Smooth muscle cell (in vitro differentiated cells): ENCODE data around the gene MUCL3. TPM values are rescaled to one million over a fixed set of nuclear protein-coding genes. Genes with fewer than 3 reads are reported as not detected.

ENCODE experiments used
- DNase-seq: peaks from one replicate; lab custom pipeline; 2025; ENCODE audit not compliant: unreplicated experiment; lab: John Stamatoyannopoulos, UW
- H2AFZ ChIP-seq: fragments of 200-600 bp; sonication (generic); 2 replicates; pipeline ENCODE4 v1.6.0; 2016; ENCODE audit warnings: antibody characterized with exemption, low read depth, mild to moderate bottlenecking
- H3F3A ChIP-seq: fragments of 200-600 bp; sonication (generic); 2 replicates; pipeline ENCODE4 v1.6.0; 2017; ENCODE audit warnings: antibody characterized with exemption, low read depth
- H3K27ac ChIP-seq: fragments of 200-600 bp; sonication (generic); 2 replicates; pipeline ENCODE4 v1.5.1; 2016; ENCODE audit warnings: low read depth, mild to moderate bottlenecking
- H3K27me3 ChIP-seq: fragments of 200-600 bp; sonication (generic); 2 replicates; pipeline ENCODE4 v1.6.1; 2016; ENCODE audit warnings: low read depth, mild to moderate bottlenecking
- H3K36me3 ChIP-seq: fragments of 200-600 bp; sonication (generic); 2 replicates; pipeline ENCODE4 v1.5.1; 2016; ENCODE audit warnings: low read depth
- H3K4me1 ChIP-seq: fragments of 200-600 bp; sonication (generic); 2 replicates; pipeline ENCODE4 v1.5.1; 2016; ENCODE audit warnings: low read depth
- H3K4me2 ChIP-seq: fragments of 200-600 bp; sonication (generic); 2 replicates; pipeline ENCODE4 v1.6.0; 2016; ENCODE audit warnings: mild to moderate bottlenecking
- H3K4me3 ChIP-seq: fragments of 200-600 bp; sonication (generic); 2 replicates; pipeline ENCODE4 v1.5.1; 2016; ENCODE audit warnings: mild to moderate bottlenecking
- H3K79me2 ChIP-seq: fragments of 200-600 bp; sonication (generic); 2 replicates; pipeline ENCODE4 v1.6.0; 2016; ENCODE audit warnings: low read depth, mild to moderate bottlenecking
- H3K9ac ChIP-seq: fragments of 200-600 bp; sonication (generic); 2 replicates; pipeline ENCODE4 v1.6.0; 2016; ENCODE audit warnings: low read depth
- H3K9me3 ChIP-seq: fragments of 200-600 bp; sonication (generic); replicated peaks from 2 replicates; pipeline ENCODE4 v1.5.1; 2016; ENCODE audit warnings: low read depth
- H4K20me1 ChIP-seq: fragments of 200-600 bp; sonication (generic); 2 replicates; pipeline ENCODE4 v1.6.0; 2016; ENCODE audit warnings: low read depth
- WGBS: methylation state at CpG from one replicate; pipeline ENCODE4 v1.1.7; 2016; ENCODE audit warnings: low lambda C conversion rate; 5-methylcytosine and 5-hydroxymethylcytosine counted together
- polyA plus RNA-seq: library from polyadenylated mRNA; unstranded; fragments of >200 nt; fragmentation: Nextera tagmentation; extraction: Ambion mirVana; gene quantifications from 2 replicates; pipeline ENCODE4 v1.2.1, GENCODE V29; 2016
- total RNA-seq: library from RNA; depleted of rRNA; stranded (reverse); fragments of >200 nt; gene quantifications from 2 replicates; pipeline ENCODE4 v1.2.3, GENCODE V29; 2014
- TF ChIP-seq, protein P1 (sequence below): fragments of 200-600 bp; sonication (generic); IDR thresholded peaks from 2 replicates; pipeline ENCODE4 v1.5.1; 2017; ENCODE audit warnings: borderline replicate concordance, mild to moderate bottlenecking, antibody characterized with exemption; ENCODE audit not compliant: insufficient read depth, poor library complexity, severe bottlenecking

MUCL3 gene
- total and polyA plus RNA-seq, 2 experiments from 2014 or later = 0.31 TPM; not detected in 1

DNA sequence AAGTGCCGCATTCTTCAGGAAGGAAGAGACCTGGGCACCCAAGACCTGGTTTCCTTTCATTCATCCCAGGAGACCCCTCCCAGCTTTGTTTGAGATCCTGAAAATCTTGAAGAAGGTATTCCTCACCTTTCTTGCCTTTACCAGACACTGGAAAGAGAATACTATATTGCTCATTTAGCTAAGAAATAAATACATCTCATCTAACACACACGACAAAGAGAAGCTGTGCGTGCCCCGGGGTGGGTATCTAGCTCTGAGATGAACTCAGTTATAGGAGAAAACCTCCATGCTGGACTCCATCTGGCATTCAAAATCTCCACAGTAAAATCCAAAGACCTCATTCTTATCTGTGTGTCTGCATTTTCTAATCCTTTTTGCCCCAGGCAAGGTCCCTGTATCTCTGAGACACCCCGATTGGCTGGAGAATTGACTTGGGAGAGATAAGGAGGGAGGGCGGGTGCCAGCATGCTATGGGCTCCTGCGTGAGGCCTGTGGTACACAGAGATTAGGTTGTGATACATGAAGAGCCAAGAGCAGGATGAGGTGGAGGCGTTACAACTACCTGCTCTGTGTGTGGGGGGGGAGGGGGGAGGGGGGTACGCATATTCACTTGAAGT lies 47.5 kb downstream of the MUCL3 start:
- 58% methylated on average over 8 of the region's 9 CpGs for WGBS
- no peak for DNase-seq
- no peaks in the 10 kb centered on the region for H3K36me3 ChIP-seq

DNA sequence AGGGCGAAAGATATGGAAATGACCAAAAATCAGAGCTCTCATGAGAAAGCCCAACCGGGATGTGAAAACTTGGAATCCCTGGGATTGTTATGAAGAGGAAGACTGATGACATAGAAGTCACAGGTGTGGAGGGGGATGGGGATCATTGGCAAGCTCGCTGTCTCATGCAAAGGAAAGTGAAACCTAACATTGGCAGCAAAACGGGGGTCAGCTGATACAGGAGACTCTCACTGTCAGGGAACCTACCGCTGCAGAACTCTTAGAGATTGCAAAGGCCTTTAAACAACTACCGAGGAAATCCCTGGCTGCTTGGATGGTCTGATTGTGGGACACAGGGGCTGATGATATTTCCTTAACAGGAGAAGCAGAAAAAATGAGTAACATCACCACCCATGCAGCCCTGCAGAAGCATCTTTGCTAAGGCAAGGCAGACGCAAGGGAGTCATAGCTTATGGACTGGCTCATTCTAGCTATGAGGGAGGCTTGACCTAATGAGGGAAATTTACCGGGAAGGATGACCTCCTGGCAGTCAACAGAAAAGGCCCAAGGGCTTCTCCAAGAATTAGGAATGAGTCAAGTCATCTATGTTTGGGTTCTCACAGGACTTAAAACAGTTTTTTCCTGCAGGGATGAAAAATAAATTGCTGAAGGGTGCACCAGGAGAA lies 49.8 kb downstream of the MUCL3 start:
- no peaks in the 10 kb centered on the region for H4K20me1 ChIP-seq
- no peak overlapping the region for H2AFZ ChIP-seq
- H3K27ac ChIP-seq = no peak overlapping the region
- H3K9me3 ChIP-seq = no peaks in the 10 kb centered on the region
- no peak overlapping the region for H3K9ac ChIP-seq
- DNase-seq = no peak
- TF ChIP-seq, protein P1, sequence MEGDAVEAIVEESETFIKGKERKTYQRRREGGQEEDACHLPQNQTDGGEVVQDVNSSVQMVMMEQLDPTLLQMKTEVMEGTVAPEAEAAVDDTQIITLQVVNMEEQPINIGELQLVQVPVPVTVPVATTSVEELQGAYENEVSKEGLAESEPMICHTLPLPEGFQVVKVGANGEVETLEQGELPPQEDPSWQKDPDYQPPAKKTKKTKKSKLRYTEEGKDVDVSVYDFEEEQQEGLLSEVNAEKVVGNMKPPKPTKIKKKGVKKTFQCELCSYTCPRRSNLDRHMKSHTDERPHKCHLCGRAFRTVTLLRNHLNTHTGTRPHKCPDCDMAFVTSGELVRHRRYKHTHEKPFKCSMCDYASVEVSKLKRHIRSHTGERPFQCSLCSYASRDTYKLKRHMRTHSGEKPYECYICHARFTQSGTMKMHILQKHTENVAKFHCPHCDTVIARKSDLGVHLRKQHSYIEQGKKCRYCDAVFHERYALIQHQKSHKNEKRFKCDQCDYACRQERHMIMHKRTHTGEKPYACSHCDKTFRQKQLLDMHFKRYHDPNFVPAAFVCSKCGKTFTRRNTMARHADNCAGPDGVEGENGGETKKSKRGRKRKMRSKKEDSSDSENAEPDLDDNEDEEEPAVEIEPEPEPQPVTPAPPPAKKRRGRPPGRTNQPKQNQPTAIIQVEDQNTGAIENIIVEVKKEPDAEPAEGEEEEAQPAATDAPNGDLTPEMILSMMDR = no peak
- H3K4me2 ChIP-seq = no peak overlapping the region
- no peaks in the 10 kb centered on the region for H3K36me3 ChIP-seq
- no peaks in the 10 kb centered on the region for H3F3A ChIP-seq
- H3K4me1 ChIP-seq = no peaks in the 10 kb centered on the region
- WGBS = 63% methylated on average over 8 of the region's 8 CpGs
- H3K27me3 ChIP-seq = no peaks in the 10 kb centered on the region
- H3K4me3 ChIP-seq = no peak overlapping the region
- H3K79me2 ChIP-seq = no peaks in the 10 kb centered on the region

More for the DNA sequence above, 47.5 kb downstream of the MUCL3 start:
- Histone ChIP-seq H4K20me1 (no peaks in the 10 kb centered on the region), H3K79me2 (no peaks in the 10 kb centered on the region), H3K9ac (no peak overlapping the region), H3K27ac (no peak overlapping the region), H3K27me3 (no peaks in the 10 kb centered on the region), H3K4me3 (no peak overlapping the region), H3K4me2 (no peak overlapping the region), H3K9me3 (no peaks in the 10 kb centered on the region), H3K4me1 (no peaks in the 10 kb centered on the region), H3F3A (no peaks in the 10 kb centered on the region), H2AFZ (no peak overlapping the region)
- TF ChIP-seq, protein P1 = no peak

DNA sequence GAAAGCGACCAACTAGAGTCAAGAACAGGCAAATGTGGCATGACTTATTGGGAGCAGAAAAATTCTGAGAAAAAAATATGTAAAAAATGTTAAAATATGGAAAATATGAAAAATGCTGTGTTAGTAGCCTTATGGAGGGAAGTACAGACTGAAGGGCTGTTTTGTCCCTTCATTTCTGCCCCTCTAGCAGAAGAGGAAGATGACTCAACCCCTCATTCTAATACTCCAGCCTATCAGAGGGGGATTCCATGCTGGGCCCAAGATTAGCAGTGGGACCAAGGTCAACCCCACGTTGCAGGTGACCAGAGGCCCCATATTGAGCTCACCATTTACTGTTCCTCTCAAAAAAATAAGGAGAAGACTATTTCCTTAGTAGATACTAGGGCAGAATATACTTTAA lies 51.1 kb downstream of the MUCL3 start:
- Histone ChIP-seq H3K4me2 (no peak overlapping the region), H3K4me1 (no peaks in the 10 kb centered on the region), H3K27ac (no peak overlapping the region), H4K20me1 (no peaks in the 10 kb centered on the region), H2AFZ (no peak overlapping the region), H3K27me3 (no peaks in the 10 kb centered on the region), H3F3A (no peaks in the 10 kb centered on the region), H3K9me3 (no peaks in the 10 kb centered on the region), H3K79me2 (no peaks in the 10 kb centered on the region), H3K36me3 (no peaks in the 10 kb centered on the region), H3K9ac (no peak overlapping the region), H3K4me3 (no peak overlapping the region)
- 87% methylated on average over 2 of the region's 2 CpGs for WGBS
- DNase-seq = no peak
- TF ChIP-seq, protein P1 = no peak

DNA sequence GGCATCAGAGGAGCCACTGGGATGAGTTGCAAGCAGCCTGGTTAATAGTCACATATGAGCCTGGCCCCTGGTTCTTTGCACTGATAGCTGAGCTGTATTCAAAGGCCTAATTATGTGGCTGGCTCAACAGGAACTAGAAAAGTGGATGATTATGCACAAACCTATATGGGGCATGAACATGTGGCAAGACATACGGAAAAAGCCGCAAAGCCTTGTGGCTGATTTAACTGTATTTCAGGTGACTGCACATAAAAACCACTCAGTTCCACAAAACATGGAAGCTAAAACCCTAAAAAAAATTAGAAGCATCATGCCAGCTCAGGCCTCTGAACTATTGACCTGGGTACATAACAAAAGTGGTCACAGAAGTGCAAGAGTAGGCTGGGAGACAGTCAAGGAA lies 56.5 kb downstream of the MUCL3 start:
- H4K20me1 ChIP-seq = no peaks in the 10 kb centered on the region
- no peaks in the 10 kb centered on the region for H3F3A ChIP-seq
- no peak overlapping the region for H3K9ac ChIP-seq
- no peaks in the 10 kb centered on the region for H3K9me3 ChIP-seq
- no peak overlapping the region for H3K27ac ChIP-seq
- no peaks in the 10 kb centered on the region for H3K79me2 ChIP-seq
- 96% methylated on average over 2 of the region's 2 CpGs for WGBS
- H3K4me3 ChIP-seq = no peak overlapping the region
- no peak overlapping the region for H3K4me2 ChIP-seq
- no peaks in the 10 kb centered on the region for H3K27me3 ChIP-seq
- no peak for DNase-seq
- no peak overlapping the region for H2AFZ ChIP-seq
- TF ChIP-seq, protein P1 = no peak
- H3K36me3 ChIP-seq = no peaks in the 10 kb centered on the region
- no peaks in the 10 kb centered on the region for H3K4me1 ChIP-seq
